Right lobe of liver (tissue), 6 donors: ENCODE data around the gene IL3. TPM values are rescaled to one million over a fixed set of nuclear protein-coding genes. Genes with fewer than 3 reads are reported as not detected.
A peak's percentile ranks its signal among the peaks of the same experiment; 100 is the strongest.

Experiments used
- ATAC-seq, 4 donors: fragments of 200-7000 bp; cut with Tn5 transposase; one replicate each; pipeline ENCODE4 v1.9.1; 2020; ENCODE audit warnings: mild to moderate bottlenecking in 4 of 4, moderate library complexity in 4 of 4
- DNase-seq, 3 donors: peaks; one replicate each; pipeline ENCODE4 v3.0.0-alpha.2; 2020
- H3K27ac ChIP-seq, 3 donors: fragments of 200-600 bp; one replicate each; pipeline ENCODE4 v1.8.0; 2022
- H3K27me3 ChIP-seq, 2 donors: fragments of 200-600 bp; one replicate each; pipeline ENCODE4 v1.8.0; 2022
- H3K36me3 ChIP-seq, 4 donors: fragments of 200-600 bp; sonication (generic) in 1 of 4; one replicate each; pipeline versions ENCODE4 v1.5.1 to v1.8.0; 2017 to 2022; ENCODE audit warnings: control low read depth in 1 of 4
- H3K4me1 ChIP-seq, 4 donors: fragments of 200-600 bp; sonication (generic) in 1 of 4; one replicate each; pipeline versions ENCODE4 v1.5.1 to v1.8.0; 2017 to 2022; ENCODE audit warnings: control low read depth in 1 of 4
- H3K4me3 ChIP-seq, 3 donors: fragments of 200-600 bp; one replicate each; pipeline ENCODE4 v1.8.0; 2022
- H3K9me3 ChIP-seq, 4 donors: fragments of 200-600 bp; sonication (generic) in 1 of 4; one replicate each; pipeline versions ENCODE4 v1.5.1 to v1.8.0; 2017 to 2022; ENCODE audit warnings: control low read depth in 1 of 4
- CTCF ChIP-seq, 4 donors: fragments of 200-600 bp in 3 of 4; fragments of 450-650 bp in 1 of 4; IDR thresholded peaks; one replicate each; pipeline versions ENCODE4 v1.5.1 to v1.8.0; 2016 to 2022; ENCODE audit warnings: antibody characterized with exemption in 4 of 4, mild to moderate bottlenecking in 2 of 4
- POLR2A ChIP-seq: fragments of 450-650 bp; IDR thresholded peaks from one replicate; pipeline ENCODE4 v1.6.1; 2017; ENCODE audit warnings: antibody characterized with exemption, mild to moderate bottlenecking
- WGBS: methylation state at CpG from one replicate; pipeline ENCODE4 v1.1.6; 2018; ENCODE audit warnings: low coverage, low lambda C conversion rate; ENCODE audit not compliant: insufficient coverage; ENCODE audit errors: missing lambda C conversion rate; 5-methylcytosine and 5-hydroxymethylcytosine counted together
- intact Hi-C, 2 donors: fragments of 100-400 bp; cut with DNase I; formaldehyde crosslinking; loops; one replicate each; pipeline versions ENCODE4 v1.11.2 to v1.14.1; 2022
- total RNA-seq, 6 experiments: library from RNA; depleted of rRNA in 2 of 6; stranded (reverse); fragments of >200 nt in 2 of 6; fragmentation: NEBNext Ultra II Directional in 3 of 6; extraction: Animal tissue kit (Norgen Biotek cat#: 25700) in 3 of 6; gene quantifications; one replicate each; pipeline versions ENCODE4 v1.1.0 to v1.2.4, GENCODE V29; 2016 to 2023
- donor health status: DM: no; HTN: yes; CAD: no.
- donor health status: DM: no; HTN: no; CAD: no.
- donor health status: DM: no; HTN: no; CAD: no.
- donor health status: DM: no; HTN: yes; CAD: no.
- donor health status: DM: no; HTN: yes; CAD: no.

IL3 gene
- total RNA-seq, 6 experiments from 2014 or later: not detected

GRCh38 chr5:132013006-132013689 is 47.3 kb upstream of the IL3 start:
- TF ChIP-seq POLR2A (no peak), CTCF (IDR thresholded peaks at IDR 0.05) (no peak)
- 86% methylated on average over 2 of the region's 5 CpGs for WGBS
- Histone ChIP-seq H3K27me3 (no peaks in the 10 kb centered on the region), H3K9me3 (no peaks in the 10 kb centered on the region), H3K4me1 (peaks cover 0 to 4% (median 0%) of the 10 kb centered on the region in 4 donors), H3K4me3 (no peak overlapping the region), H3K36me3 (no peaks in the 10 kb centered on the region), H3K27ac (no peak overlapping the region)
- DNase-seq: peak in 2 of 3 donors; percentile 15 to 29
- ATAC-seq: no peak
- intact Hi-C loops: no loop called here

GRCh38 chr5:132013711-132014110 is 46.7 kb upstream of the IL3 start:
- intact Hi-C loops: no loop called here
- Histone ChIP-seq H3K27me3 (no peaks in the 10 kb centered on the region), H3K36me3 (no peaks in the 10 kb centered on the region), H3K4me1 (peaks cover 0 to 4% (median 0%) of the 10 kb centered on the region in 4 donors), H3K27ac (no peak overlapping the region), H3K9me3 (no peaks in the 10 kb centered on the region), H3K4me3 (no peak overlapping the region)
- DNase-seq: peak in 2 of 3 donors; percentile 7 to 28
- TF ChIP-seq CTCF (IDR thresholded peaks at IDR 0.05): no peak
- no peak for TF ChIP-seq POLR2A
- WGBS: no CpG with 5 or more reads among the region's 2 CpGs
- ATAC-seq: no peak

GRCh38 chr5:132016721-132017250 is 43.7 kb upstream of the IL3 start:
- H3K27ac ChIP-seq: no peak overlapping the region
- no peak for TF ChIP-seq CTCF (IDR thresholded peaks at IDR 0.05)
- no peak for TF ChIP-seq POLR2A
- H3K4me1 ChIP-seq: no peaks in the 10 kb centered on the region
- no peaks in the 10 kb centered on the region for H3K9me3 ChIP-seq
- H3K4me3 ChIP-seq: no peak overlapping the region
- no peaks in the 10 kb centered on the region for H3K27me3 ChIP-seq
- no peak for ATAC-seq
- WGBS: 100% methylated on average over 1 of the region's 3 CpGs
- H3K36me3 ChIP-seq: no peaks in the 10 kb centered on the region
- DNase-seq: peak in 1 of 3 donors; percentile 19
- intact Hi-C loops: no loop called here

- H3K4me1 ChIP-seq: no peaks in the 10 kb centered on the region
- TF ChIP-seq CTCF (IDR thresholded peaks at IDR 0.05): no peak
- TF ChIP-seq POLR2A: no peak
- no peaks in the 10 kb centered on the region for H3K9me3 ChIP-seq
- no peak overlapping the region for H3K27ac ChIP-seq
- 30% methylated on average over 4 of the region's 4 CpGs for WGBS
- DNase-seq (no peak), ATAC-seq (no peak)
- no peaks in the 10 kb centered on the region for H3K36me3 ChIP-seq
- H3K27me3 ChIP-seq: no peaks in the 10 kb centered on the region
- intact Hi-C loops: no loop called here
- H3K4me3 ChIP-seq: no peak overlapping the region
Observed at GRCh38 chr5:132017316-132017715, 43.1 kb upstream of the IL3 start.
